DOHH2 (cell line): Measurements from ENCODE around the gene ALB.

Experiments
- EZH2phosphoT487 ChIP-seq: fragments of 200-600 bp; sonication (generic); IDR thresholded peaks from 2 replicates; pipeline ENCODE4 v1.6.1; 2017; ENCODE audit warnings: borderline replicate concordance, mild to moderate bottlenecking, antibody characterized with exemption, low read length, moderate library complexity, mixed read lengths
- TF ChIP-seq, protein P1 (sequence below): fragments of 200-600 bp; sonication (generic); IDR thresholded peaks from one replicate; pipeline ENCODE4 v1.5.1; 2014; ENCODE audit warnings: antibody characterized with exemption, mild to moderate bottlenecking, low read depth, low read length; ENCODE audit not compliant: poor library complexity, severe bottlenecking

- TF ChIP-seq, protein P1, sequence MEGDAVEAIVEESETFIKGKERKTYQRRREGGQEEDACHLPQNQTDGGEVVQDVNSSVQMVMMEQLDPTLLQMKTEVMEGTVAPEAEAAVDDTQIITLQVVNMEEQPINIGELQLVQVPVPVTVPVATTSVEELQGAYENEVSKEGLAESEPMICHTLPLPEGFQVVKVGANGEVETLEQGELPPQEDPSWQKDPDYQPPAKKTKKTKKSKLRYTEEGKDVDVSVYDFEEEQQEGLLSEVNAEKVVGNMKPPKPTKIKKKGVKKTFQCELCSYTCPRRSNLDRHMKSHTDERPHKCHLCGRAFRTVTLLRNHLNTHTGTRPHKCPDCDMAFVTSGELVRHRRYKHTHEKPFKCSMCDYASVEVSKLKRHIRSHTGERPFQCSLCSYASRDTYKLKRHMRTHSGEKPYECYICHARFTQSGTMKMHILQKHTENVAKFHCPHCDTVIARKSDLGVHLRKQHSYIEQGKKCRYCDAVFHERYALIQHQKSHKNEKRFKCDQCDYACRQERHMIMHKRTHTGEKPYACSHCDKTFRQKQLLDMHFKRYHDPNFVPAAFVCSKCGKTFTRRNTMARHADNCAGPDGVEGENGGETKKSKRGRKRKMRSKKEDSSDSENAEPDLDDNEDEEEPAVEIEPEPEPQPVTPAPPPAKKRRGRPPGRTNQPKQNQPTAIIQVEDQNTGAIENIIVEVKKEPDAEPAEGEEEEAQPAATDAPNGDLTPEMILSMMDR, result no peak
- no peak for TF ChIP-seq EZH2phosphoT487
Observed at GRCh38 chr4:73429826-73430587, 25.9 kb downstream of the ALB start.
